ENCODE measurements around the gene SPIRE1.

Gene SPIRE1

GRCh38 chr18:12476955-12477354 lies 181.0 kb downstream of the SPIRE1 start:
- Mint-ChIP-seq H3K9me3 (no peaks in the 10 kb centered on the region), H3K4me3 (no peak overlapping the region), H3K4me1 (peaks cover 10% of the 10 kb centered on the region), H3K27ac (no peak overlapping the region), H3K36me3 (no peaks in the 10 kb centered on the region)
- ATAC-seq: no peak
- no peak for DNase-seq (ENCODE audit: low spot score in 2 of 2)

GRCh38 chr18:12474876-12475275 lies 183.0 kb downstream of the SPIRE1 start:
- Mint-ChIP-seq H3K9me3 (no peaks in the 10 kb centered on the region), H3K4me3 (no peak overlapping the region), H3K36me3 (no peaks in the 10 kb centered on the region), H3K27ac (no peak overlapping the region), H3K4me1 (peaks cover 10% of the 10 kb centered on the region)
- DNase-seq (ENCODE audit: low spot score in 2 of 2) (no peak), ATAC-seq (no peak)

GRCh38 chr18:12474146-12474545 lies 183.8 kb downstream of the SPIRE1 start:
- H3K4me1 Mint-ChIP-seq: peaks cover 10% of the 10 kb centered on the region
- no peak overlapping the region for H3K27ac Mint-ChIP-seq
- no peaks in the 10 kb centered on the region for H3K9me3 Mint-ChIP-seq
- DNase-seq (ENCODE audit: low spot score in 2 of 2) (no peak), ATAC-seq (no peak)
- H3K4me3 Mint-ChIP-seq: no peak overlapping the region
- no peaks in the 10 kb centered on the region for H3K36me3 Mint-ChIP-seq

GRCh38 chr18:12470382-12471075 lies 187.4 kb downstream of the SPIRE1 start:
- DNase-seq (ENCODE audit: low spot score in 2 of 2): no peak
- no peak for ATAC-seq
- Mint-ChIP-seq H3K27ac (no peak overlapping the region), H3K4me3 (no peak overlapping the region), H3K9me3 (no peaks in the 10 kb centered on the region), H3K4me1 (no peaks in the 10 kb centered on the region), H3K36me3 (no peaks in the 10 kb centered on the region)

- Mint-ChIP-seq H3K4me1 (no peaks in the 10 kb centered on the region), H3K27ac (no peak overlapping the region), H3K36me3 (no peaks in the 10 kb centered on the region), H3K4me3 (no peak overlapping the region), H3K9me3 (no peaks in the 10 kb centered on the region)
- ATAC-seq: no peak
- no peak for DNase-seq (ENCODE audit: low spot score in 2 of 2)
Observed at GRCh38 chr18:12468445-12468844, 189.5 kb downstream of the SPIRE1 start.

GRCh38 chr18:12464731-12465130 lies 193.2 kb downstream of the SPIRE1 start:
- Mint-ChIP-seq H3K4me1 (no peaks in the 10 kb centered on the region), H3K36me3 (no peaks in the 10 kb centered on the region), H3K4me3 (no peak overlapping the region), H3K27ac (no peak overlapping the region), H3K9me3 (no peaks in the 10 kb centered on the region)
- DNase-seq (ENCODE audit: low spot score in 2 of 2): no peak
- no peak for ATAC-seq

GRCh38 chr18:12463191-12463590 lies 194.7 kb downstream of the SPIRE1 start:
- Mint-ChIP-seq H3K9me3 (no peaks in the 10 kb centered on the region), H3K4me1 (no peaks in the 10 kb centered on the region)
- DNase-seq (ENCODE audit: low spot score in 2 of 2): no peak

GRCh38 chr18:12462242-12462641 lies 195.7 kb downstream of the SPIRE1 start:
- no peaks in the 10 kb centered on the region for H3K4me1 Mint-ChIP-seq
- no peak for DNase-seq (ENCODE audit: low spot score in 2 of 2)
- no peak overlapping the region for H3K27ac Mint-ChIP-seq
- no peak overlapping the region for H3K4me3 Mint-ChIP-seq
- H3K9me3 Mint-ChIP-seq: no peaks in the 10 kb centered on the region
- no peaks in the 10 kb centered on the region for H3K36me3 Mint-ChIP-seq
- no peak for ATAC-seq

More at GRCh38 chr18:12463191-12463590, 194.7 kb downstream of the SPIRE1 start:
- no peaks in the 10 kb centered on the region for H3K36me3 Mint-ChIP-seq
- H3K27ac Mint-ChIP-seq: no peak overlapping the region
- ATAC-seq: no peak
- H3K4me3 Mint-ChIP-seq: no peak overlapping the region

GRCh38 chr18:12461326-12461725 lies 196.6 kb downstream of the SPIRE1 start:
- ATAC-seq: no peak
- no peak overlapping the region for H3K27ac Mint-ChIP-seq
- no peaks in the 10 kb centered on the region for H3K4me1 Mint-ChIP-seq
- H3K36me3 Mint-ChIP-seq: no peaks in the 10 kb centered on the region
- DNase-seq (ENCODE audit: low spot score in 2 of 2): no peak
- no peak overlapping the region for H3K4me3 Mint-ChIP-seq
- no peaks in the 10 kb centered on the region for H3K9me3 Mint-ChIP-seq

GRCh38 chr18:12460874-12461273 lies 197.0 kb downstream of the SPIRE1 start:
- no peak overlapping the region for H3K27ac Mint-ChIP-seq
- no peak overlapping the region for H3K4me3 Mint-ChIP-seq
- no peaks in the 10 kb centered on the region for H3K36me3 Mint-ChIP-seq
- DNase-seq (ENCODE audit: low spot score in 2 of 2) (no peak), ATAC-seq (no peak)
- no peaks in the 10 kb centered on the region for H3K4me1 Mint-ChIP-seq
- no peaks in the 10 kb centered on the region for H3K9me3 Mint-ChIP-seq

- no peaks in the 10 kb centered on the region for H3K4me1 Mint-ChIP-seq
- no peak overlapping the region for H3K4me3 Mint-ChIP-seq
- ATAC-seq (no peak), DNase-seq (ENCODE audit: low spot score in 2 of 2) (no peak)
- no peaks in the 10 kb centered on the region for H3K36me3 Mint-ChIP-seq
- H3K9me3 Mint-ChIP-seq: no peaks in the 10 kb centered on the region
- no peak overlapping the region for H3K27ac Mint-ChIP-seq
Observed at GRCh38 chr18:12458771-12459170, 199.1 kb downstream of the SPIRE1 start.

GRCh38 chr18:12456441-12456840 lies 201.5 kb downstream of the SPIRE1 start:
- ATAC-seq (no peak), DNase-seq (ENCODE audit: low spot score in 2 of 2) (no peak)
- Mint-ChIP-seq H3K27ac (no peak overlapping the region), H3K4me3 (no peak overlapping the region), H3K4me1 (no peaks in the 10 kb centered on the region), H3K36me3 (no peaks in the 10 kb centered on the region), H3K9me3 (no peaks in the 10 kb centered on the region)

GRCh38 chr18:12455496-12455895 lies 202.4 kb downstream of the SPIRE1 start:
- H3K27ac Mint-ChIP-seq: no peak overlapping the region
- no peaks in the 10 kb centered on the region for H3K9me3 Mint-ChIP-seq
- no peaks in the 10 kb centered on the region for H3K4me1 Mint-ChIP-seq
- no peaks in the 10 kb centered on the region for H3K36me3 Mint-ChIP-seq
- no peak for DNase-seq (ENCODE audit: low spot score in 2 of 2)
- H3K4me3 Mint-ChIP-seq: no peak overlapping the region
- ATAC-seq: no peak

- ATAC-seq (no peak), DNase-seq (ENCODE audit: low spot score in 2 of 2) (no peak)
- H3K27ac Mint-ChIP-seq: no peak overlapping the region
- H3K36me3 Mint-ChIP-seq: no peaks in the 10 kb centered on the region
- no peaks in the 10 kb centered on the region for H3K4me1 Mint-ChIP-seq
- no peaks in the 10 kb centered on the region for H3K9me3 Mint-ChIP-seq
- no peak overlapping the region for H3K4me3 Mint-ChIP-seq
Observed at GRCh38 chr18:12452784-12453183, 205.1 kb downstream of the SPIRE1 start.

- DNase-seq (ENCODE audit: low spot score in 2 of 2) (no peak), ATAC-seq (no peak)
- Mint-ChIP-seq H3K9me3 (no peaks in the 10 kb centered on the region), H3K4me1 (no peaks in the 10 kb centered on the region), H3K4me3 (no peak overlapping the region), H3K36me3 (no peaks in the 10 kb centered on the region), H3K27ac (no peak overlapping the region)
Observed at GRCh38 chr18:12451428-12451827, 206.5 kb downstream of the SPIRE1 start.

- DNase-seq (ENCODE audit: low spot score in 2 of 2) (no peak), ATAC-seq (no peak)
- Mint-ChIP-seq H3K27ac (no peak overlapping the region), H3K36me3 (no peaks in the 10 kb centered on the region), H3K4me3 (no peak overlapping the region), H3K4me1 (peaks cover 6% of the 10 kb centered on the region), H3K9me3 (no peaks in the 10 kb centered on the region)
Observed at GRCh38 chr18:12449051-12449785, 208.7 kb downstream of the SPIRE1 start.
